HG02943 (cell line): Measurements from ENCODE around the gene POM121L12.

Experiments
- ATAC-seq: cut with Tn5 transposase; IDR thresholded peaks from one replicate; pipeline ENCODE4 v1.9.1; 2021; ENCODE audit warnings: mild to moderate bottlenecking, low read depth, moderate library complexity; ENCODE audit not compliant: unreplicated experiment

POM121L12 gene

GRCh38 chr7:53035499-53036412, at the start of gene POM121L12:
TSS of gene POM121L12 (plus strand) at chr7:53035633. CDS start at chr7:53035672, 39 bp downstream.
- no peak for ATAC-seq

GRCh38 chr7:52992001-52992400, 43.4 kb upstream of the POM121L12 start:
- no peak for ATAC-seq

- no peak for ATAC-seq
Observed at GRCh38 chr7:52992479-52993162, 42.8 kb upstream of the POM121L12 start.

- no peak for ATAC-seq
Observed at GRCh38 chr7:52995676-52996075, 39.8 kb upstream of the POM121L12 start.

GRCh38 chr7:53001221-53001620, 34.2 kb upstream of the POM121L12 start:
- no peak for ATAC-seq

- no peak for ATAC-seq
Observed at GRCh38 chr7:53002389-53002788, 33.0 kb upstream of the POM121L12 start.

GRCh38 chr7:53003653-53004445, 31.6 kb upstream of the POM121L12 start:
- no peak for ATAC-seq

- ATAC-seq = no peak
Observed at GRCh38 chr7:53013925-53014324, 21.5 kb upstream of the POM121L12 start.

- ATAC-seq = no peak
Observed at GRCh38 chr7:53015463-53015862, 20.0 kb upstream of the POM121L12 start.

GRCh38 chr7:53022893-53023292, 12.5 kb upstream of the POM121L12 start:
- no peak for ATAC-seq

- ATAC-seq = no peak
Observed at GRCh38 chr7:53048638-53049037, 13.2 kb downstream of the POM121L12 start.

GRCh38 chr7:53050433-53050832, 15.0 kb downstream of the POM121L12 start:
- no peak for ATAC-seq

GRCh38 chr7:53059591-53059990, 24.2 kb downstream of the POM121L12 start:
- no peak for ATAC-seq

- no peak for ATAC-seq
Observed at GRCh38 chr7:53060066-53060465, 24.6 kb downstream of the POM121L12 start.

- ATAC-seq = no peak
Observed at GRCh38 chr7:53062796-53063195, 27.4 kb downstream of the POM121L12 start.

GRCh38 chr7:53068673-53069072, 33.2 kb downstream of the POM121L12 start:
- ATAC-seq = no peak

- no peak for ATAC-seq
Observed at GRCh38 chr7:53070883-53071282, 35.5 kb downstream of the POM121L12 start.
